GM19238 (cell line): ENCODE measurements around the gene GOT1.

Experiments used
- DNase-seq: peaks from one replicate; pipeline ENCODE4 v3.0.0; 2011; ENCODE audit warnings: low spot score; ENCODE audit not compliant: insufficient read length

The GOT1 gene

DNA sequence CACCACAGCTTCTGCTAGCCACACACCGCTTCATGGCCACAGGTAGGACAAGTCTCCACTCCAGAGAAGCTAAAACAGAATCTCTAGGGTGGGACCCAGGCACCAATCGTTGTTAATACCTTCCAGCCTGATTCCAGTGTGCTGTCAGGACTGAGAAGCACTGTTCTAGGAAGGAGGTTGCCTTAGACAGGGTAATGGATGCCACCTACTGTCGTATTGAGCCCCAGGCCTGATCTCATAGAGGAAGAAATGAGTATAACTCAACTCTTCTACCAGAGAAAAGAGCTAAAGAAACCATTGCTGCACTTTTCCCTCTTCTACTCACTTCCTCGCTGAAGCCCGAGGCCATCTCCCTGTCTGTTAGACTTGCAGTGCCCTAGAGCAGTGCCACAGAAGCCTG lies 69.5 kb downstream of the GOT1 start:
- no peak for DNase-seq

DNA sequence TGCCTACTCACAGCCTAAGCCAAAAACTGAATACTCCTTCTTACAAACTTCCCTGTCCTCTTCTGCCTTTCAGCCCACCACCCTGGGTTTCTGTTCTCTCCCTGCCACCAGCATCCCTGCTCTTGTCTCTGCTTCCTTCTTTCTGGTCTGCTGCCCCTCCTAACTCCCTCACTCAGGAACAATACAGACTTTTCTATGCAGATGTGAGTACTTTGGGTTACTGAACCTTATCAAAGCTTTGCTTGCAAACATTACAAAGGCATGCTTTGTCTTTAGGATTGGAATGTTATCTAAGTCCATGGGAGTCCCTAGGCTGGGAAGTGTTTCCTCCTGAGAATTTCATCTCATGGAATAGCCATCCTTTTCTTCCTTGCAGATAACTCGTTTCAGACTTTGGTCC lies 72.3 kb downstream of the GOT1 start:
- no peak for DNase-seq

DNA sequence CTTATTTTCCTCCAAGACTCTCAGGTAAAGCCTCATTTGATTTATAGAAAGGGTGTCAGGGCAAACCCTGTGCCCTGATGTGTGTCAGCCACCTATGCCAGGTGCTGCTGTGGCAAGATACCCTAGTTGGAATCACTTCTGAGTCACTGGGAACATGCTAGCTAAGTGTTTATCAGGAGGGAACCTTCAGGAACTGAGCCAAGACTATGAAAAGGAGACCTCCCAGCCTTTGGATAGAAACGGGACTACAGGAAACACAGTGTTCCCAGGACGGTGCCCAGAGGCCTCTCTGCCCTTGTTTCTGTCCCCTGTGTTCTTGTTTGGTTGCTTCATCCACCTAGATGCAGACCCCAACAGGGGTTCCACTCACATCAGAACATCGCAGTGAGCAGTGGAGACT lies 72.7 kb downstream of the GOT1 start:
- no peak for DNase-seq

DNA sequence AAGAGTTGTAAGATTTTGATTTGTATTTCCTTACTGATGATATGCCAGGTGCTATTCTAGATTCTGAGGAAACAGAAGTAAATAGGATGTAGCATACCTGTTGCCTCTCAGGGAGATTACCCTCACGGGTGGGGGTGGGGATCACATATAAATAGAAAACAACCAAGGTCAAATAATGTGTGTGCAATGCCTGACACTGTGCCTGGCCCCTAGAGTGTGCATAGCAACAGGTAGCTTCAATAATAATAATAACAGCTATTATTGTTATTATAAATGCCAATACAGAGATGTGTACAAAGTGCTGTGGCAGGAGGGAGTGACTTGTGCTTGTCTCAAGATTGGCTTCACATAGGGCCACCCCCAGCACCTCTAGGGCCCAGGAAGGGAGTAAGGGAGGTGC lies 77.2 kb downstream of the GOT1 start:
- DNase-seq = no peak

DNA sequence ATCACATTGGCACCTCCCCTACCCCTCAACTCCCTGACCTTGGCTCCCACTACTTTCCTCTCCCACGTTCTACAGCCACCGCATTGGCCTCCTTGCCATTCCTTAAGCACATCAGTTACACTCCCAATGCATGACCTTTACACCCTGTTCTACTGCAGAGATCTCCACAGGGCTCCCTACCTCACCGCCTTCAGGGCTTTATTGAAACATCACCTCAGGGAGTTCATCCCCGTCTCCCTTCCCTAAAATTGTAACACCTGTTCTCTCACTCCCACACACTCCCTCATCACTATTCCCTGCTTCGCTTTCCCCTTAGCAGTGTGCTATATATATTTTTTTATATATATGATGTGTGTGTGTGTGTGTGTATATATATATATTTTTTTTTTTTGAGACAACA lies 82.8 kb downstream of the GOT1 start:
- DNase-seq = no peak
